GM10248 (cell line): ENCODE data around the gene KCTD15.

Experiments
- CTCF ChIA-PET: fragments of 300-600 bp; sonication (Branson Sonifier 250); formaldehyde crosslinking; extraction: SDS; loops from one replicate; lab custom pipeline; 2021; ENCODE audit warnings: antibody characterized with exemption; lab: Yijun Ruan, JAX
- POLR2A ChIA-PET: fragments of 350-650 bp; sonication (Branson Sonifier 250); formaldehyde crosslinking; extraction: SDS; loops from one replicate; lab custom pipeline; 2020; ENCODE audit warnings: antibody characterized with exemption; lab: Yijun Ruan, JAX
- DNase-seq: peaks from one replicate; pipeline ENCODE4 v3.0.0; 2012; ENCODE audit errors: extremely low spot score
- TF ChIP-seq, protein P1 (sequence below): IDR thresholded peaks from 2 replicates; pipeline ENCODE4 v1.5.1; 2012; ENCODE audit warnings: mild to moderate bottlenecking, low read depth; ENCODE audit errors: extremely low read depth, missing control alignments, control extremely low read depth

KCTD15 gene

DNA sequence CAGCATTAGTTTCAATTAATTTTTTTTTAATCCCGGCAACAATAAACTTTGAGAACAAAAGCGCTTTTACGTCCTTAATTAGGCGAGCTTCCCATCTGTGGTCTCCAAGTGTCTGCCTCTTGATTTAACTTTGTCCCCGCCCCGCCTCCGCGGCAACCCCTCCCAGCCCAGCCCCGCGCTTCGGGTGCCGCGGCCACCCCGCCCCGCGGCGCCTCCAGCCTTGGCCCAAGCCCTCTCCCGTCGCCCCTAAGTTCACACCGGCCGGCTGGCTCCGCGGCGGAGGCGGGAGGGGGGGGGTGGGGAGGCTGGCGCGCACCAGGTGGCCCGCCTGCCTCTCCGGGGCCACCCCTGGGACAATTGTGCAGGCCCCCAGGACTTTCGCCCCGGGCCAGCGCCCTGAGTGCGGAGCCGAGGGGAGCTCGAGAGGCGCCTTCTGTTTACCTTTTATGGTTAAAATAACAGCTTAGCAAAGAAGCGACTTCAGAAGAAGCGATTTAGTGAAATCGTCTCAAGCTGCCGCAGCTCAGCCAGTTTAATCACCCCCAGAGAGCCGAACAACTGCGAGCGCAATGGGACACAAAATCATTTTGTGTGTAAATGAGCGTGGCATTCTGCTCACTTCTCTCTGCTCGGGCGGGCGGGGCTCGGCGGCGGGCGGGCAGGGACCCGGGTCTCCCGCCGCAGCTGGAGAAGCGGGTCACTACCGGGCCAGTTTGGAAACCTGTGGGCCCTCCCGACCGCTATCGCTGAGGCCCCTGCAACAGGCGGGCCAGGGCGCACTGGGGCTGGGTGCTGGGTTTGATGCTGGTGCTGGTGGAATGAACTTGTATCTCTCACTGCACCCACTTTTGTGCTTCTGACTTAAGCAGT, 1.4 kb downstream of the KCTD15 start:
- TF ChIP-seq, protein P1, sequence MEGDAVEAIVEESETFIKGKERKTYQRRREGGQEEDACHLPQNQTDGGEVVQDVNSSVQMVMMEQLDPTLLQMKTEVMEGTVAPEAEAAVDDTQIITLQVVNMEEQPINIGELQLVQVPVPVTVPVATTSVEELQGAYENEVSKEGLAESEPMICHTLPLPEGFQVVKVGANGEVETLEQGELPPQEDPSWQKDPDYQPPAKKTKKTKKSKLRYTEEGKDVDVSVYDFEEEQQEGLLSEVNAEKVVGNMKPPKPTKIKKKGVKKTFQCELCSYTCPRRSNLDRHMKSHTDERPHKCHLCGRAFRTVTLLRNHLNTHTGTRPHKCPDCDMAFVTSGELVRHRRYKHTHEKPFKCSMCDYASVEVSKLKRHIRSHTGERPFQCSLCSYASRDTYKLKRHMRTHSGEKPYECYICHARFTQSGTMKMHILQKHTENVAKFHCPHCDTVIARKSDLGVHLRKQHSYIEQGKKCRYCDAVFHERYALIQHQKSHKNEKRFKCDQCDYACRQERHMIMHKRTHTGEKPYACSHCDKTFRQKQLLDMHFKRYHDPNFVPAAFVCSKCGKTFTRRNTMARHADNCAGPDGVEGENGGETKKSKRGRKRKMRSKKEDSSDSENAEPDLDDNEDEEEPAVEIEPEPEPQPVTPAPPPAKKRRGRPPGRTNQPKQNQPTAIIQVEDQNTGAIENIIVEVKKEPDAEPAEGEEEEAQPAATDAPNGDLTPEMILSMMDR = no peak
- ChIA-PET POLR2A (no interaction called here), CTCF (interaction anchor here (2.4 kb wide), 1 partner anchor 20 kb away, joined by 8 read pairs; no protein-coding TSS in a partner anchor)
- DNase-seq = no peak

DNA sequence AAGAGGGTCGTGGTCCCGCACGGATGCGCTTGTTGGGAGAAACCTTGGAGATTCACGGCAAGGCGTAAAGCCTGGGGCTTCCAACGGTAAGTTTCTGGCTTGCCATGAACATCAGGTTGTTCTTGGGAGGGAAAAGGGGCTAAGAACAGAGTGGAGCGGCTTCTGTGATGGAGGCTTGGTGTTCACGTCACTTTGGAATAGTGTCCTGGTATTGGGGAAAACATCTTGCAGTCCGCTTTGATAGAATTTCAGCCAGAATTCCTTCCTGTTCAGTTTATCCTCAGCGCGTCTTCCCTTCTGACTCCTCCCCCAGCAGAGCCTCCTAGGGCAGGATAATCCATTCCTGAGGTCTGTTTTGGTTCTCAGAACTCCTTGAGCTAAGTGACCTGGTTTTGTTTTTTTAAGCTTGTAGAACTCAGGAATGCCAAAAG, 2.0 kb downstream of the KCTD15 start:
- TF ChIP-seq, protein P1 = no peak
- no peak for DNase-seq
- ChIA-PET POLR2A (no interaction called here), CTCF (interaction anchor here (2.4 kb wide), 1 partner anchor 21 kb away, joined by 8 read pairs; no protein-coding TSS in a partner anchor)

DNA sequence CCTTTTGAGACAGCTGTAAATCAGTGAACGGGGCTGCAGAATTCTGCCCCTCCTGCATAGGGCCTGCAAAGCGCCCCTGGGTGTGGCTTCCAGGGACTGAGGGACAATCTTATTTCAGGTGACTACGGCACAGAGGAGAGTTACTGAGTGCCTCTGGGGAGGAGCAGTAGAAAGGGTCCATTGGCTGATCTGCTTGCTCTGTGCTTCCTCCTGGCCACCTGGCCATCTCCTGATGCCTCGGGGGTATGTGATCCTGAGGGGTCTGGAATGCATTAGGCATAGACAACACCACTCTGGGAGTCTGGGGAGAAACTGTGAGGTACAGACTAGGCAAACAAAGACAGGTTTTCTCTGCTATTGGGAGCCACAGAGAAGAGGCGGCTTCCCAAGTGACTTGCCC, 2.8 kb downstream of the KCTD15 start:
- ChIA-PET POLR2A (no interaction called here), CTCF (interaction anchor here (2.4 kb wide), 1 partner anchor 21 kb away, joined by 8 read pairs; no protein-coding TSS in a partner anchor)
- no peak for DNase-seq
- TF ChIP-seq, protein P1 = no peak

DNA sequence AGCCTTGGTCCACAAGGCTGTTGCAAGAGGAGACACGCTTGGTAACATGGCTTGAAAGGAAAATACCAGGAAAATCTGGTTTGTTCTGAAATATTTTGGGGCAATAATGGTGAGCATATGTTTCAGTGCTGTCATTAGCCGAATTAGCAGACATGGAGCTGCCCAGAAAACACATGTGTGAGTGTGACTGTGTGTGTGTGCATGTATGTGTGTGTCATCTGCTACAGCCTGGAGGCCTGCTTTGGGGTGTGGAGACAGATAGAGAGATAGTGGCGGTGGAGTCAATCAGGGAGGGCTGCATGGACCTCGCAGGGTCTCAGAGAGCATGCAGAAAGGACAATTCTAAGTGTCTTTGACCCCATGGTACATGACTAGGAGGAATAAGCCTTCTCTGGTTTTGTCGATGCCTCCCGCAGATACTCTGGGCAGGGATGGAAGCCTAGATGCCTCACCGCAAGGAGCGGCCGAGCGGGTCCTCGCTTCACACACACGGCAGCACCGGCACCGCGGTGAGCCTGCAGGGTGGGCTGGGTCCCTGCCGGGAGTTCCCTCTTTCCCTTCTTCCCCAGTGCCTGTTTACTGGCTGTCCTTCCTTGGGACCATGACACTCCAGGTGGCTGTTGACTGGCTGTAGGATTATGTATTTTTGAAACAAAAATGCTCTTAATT, 3.5 kb downstream of the KCTD15 start:
- CTCF ChIA-PET = no interaction called here
- no peak for DNase-seq
- TF ChIP-seq, protein P1 = no peak
- POLR2A ChIA-PET = no interaction called here

DNA sequence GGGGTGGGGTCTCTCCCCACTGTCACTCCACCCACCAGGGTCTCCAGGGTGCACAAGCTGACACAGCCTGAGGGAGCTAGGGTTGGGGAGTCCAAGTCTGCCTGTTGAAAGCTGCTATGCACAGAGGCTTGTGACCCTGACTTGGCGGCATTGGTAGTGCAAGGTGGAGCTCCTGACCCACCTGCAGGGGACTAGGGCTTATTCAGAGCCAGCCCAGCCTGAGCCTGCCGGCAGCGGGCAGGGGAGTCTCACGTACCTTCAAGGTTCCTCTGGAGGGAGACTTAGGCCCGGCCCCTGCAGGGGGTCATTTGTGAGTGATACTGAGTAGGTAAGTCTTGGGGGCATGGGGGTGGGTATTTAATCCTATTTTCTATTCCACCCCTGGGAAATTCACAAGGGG, 4.7 kb downstream of the KCTD15 start:
- ChIA-PET CTCF (interaction anchor here (1.0 kb wide), 1 partner anchor 23 kb away, joined by 4 read pairs; no protein-coding TSS in a partner anchor), POLR2A (no interaction called here)
- no peak for DNase-seq
- TF ChIP-seq, protein P1 = no peak

DNA sequence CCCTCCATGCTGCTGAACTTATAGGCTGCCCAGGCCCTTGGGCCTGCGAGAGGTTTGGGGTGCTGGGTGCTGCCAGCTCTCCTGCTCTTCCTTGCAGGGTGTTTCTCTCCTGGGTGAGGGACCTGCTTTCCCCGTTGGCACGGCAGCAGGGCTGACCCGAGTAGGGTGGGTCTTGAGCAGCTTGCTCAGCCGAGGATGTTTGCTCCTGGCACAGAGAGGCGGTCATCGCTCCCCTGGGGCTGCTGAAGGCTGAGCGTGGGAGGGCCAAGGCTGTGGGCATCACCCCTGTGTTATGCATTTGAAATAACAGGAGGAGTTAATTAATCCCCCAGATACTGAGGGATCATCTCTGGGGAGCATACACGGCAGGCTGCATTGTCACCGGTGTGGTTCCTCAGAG, 5.3 kb downstream of the KCTD15 start:
- POLR2A ChIA-PET = no interaction called here
- CTCF ChIA-PET = interaction anchor here (1.0 kb wide), 1 partner anchor 24 kb away, joined by 4 read pairs; no protein-coding TSS in a partner anchor
- TF ChIP-seq, protein P1 = no peak
- DNase-seq = no peak
